ENCODE data around the gene TEX11. TPM values are rescaled to one million over a fixed set of nuclear protein-coding genes. Genes with fewer than 3 reads are reported as not detected.

The TEX11 gene
- total RNA-seq, 2 experiments from 2014 or later: not detected

- intact Hi-C loops (cut with micrococcal nuclease): loop anchor here (5.0 kb wide), 1 partner anchor 103 kb away; no protein-coding TSS in a partner anchor
- no peak for ATAC-seq
These were observed 353.6 kb downstream of the TEX11 start for GRCh38 chrX:70554948-70555347.

GRCh38 chrX:70554523-70554922, 354.0 kb downstream of the TEX11 start:
- ATAC-seq (no peak), DNase-seq (no peak)
- intact Hi-C loops (cut with micrococcal nuclease): no loop called here
- Mint-ChIP-seq H3K27me3 (peaks cover 5% of the 10 kb centered on the region), H3K4me1 (ENCODE audit: low read depth) (peaks cover 13% of the 10 kb centered on the region), H3K4me3 (no peak overlapping the region), H3K27ac (peak overlapping the region; percentile 38), H3K36me3 (ENCODE audit: low read depth) (no peaks in the 10 kb centered on the region), H3K9me3 (no peaks in the 10 kb centered on the region)
- POLR2A ChIA-PET: no interaction called here
- no peak for TF ChIP-seq CTCF (IDR thresholded peaks at IDR 0.05)
- CTCF ChIA-PET: interaction anchor here (0.9 to 1.2 kb wide), 3 partner anchors 9 to 110 kb away, joined by 3 to 4 read pairs (median 3); no protein-coding TSS in a partner anchor

More at GRCh38 chrX:70554948-70555347, 353.6 kb downstream of the TEX11 start:
- Mint-ChIP-seq H3K36me3 (ENCODE audit: low read depth) (no peaks in the 10 kb centered on the region), H3K27me3 (peaks cover 5% of the 10 kb centered on the region), H3K27ac (no peak overlapping the region), H3K9me3 (no peaks in the 10 kb centered on the region), H3K4me1 (ENCODE audit: low read depth) (peaks cover 13% of the 10 kb centered on the region), H3K4me3 (no peak overlapping the region)
- ChIA-PET CTCF (interaction anchor here (0.9 to 1.1 kb wide), 2 partner anchors 9 to 38 kb away, joined by 3 read pairs; no protein-coding TSS in a partner anchor), POLR2A (no interaction called here)
- no peak for DNase-seq
- TF ChIP-seq CTCF (IDR thresholded peaks at IDR 0.05): no peak

- no peak for DNase-seq
- Mint-ChIP-seq H3K36me3 (ENCODE audit: low read depth) (no peaks in the 10 kb centered on the region), H3K9me3 (no peaks in the 10 kb centered on the region), H3K4me1 (ENCODE audit: low read depth) (peaks cover 13% of the 10 kb centered on the region), H3K4me3 (no peak overlapping the region), H3K27me3 (peaks cover 5% of the 10 kb centered on the region), H3K27ac (peak overlapping the region; percentile 38)
- ChIA-PET POLR2A (no interaction called here), CTCF (interaction anchor here (0.6 to 1.4 kb wide), 5 partner anchors 38 to 121 kb away, joined by 3 to 4 read pairs (median 3); no protein-coding TSS in a partner anchor)
- no peak for ATAC-seq
- TF ChIP-seq CTCF (IDR thresholded peaks at IDR 0.05): peak; percentile 21
- intact Hi-C loops (cut with micrococcal nuclease): no loop called here
These were observed 354.4 kb downstream of the TEX11 start for GRCh38 chrX:70554081-70554480.

- peaks cover 5% of the 10 kb centered on the region for H3K27me3 Mint-ChIP-seq
- intact Hi-C loops (cut with micrococcal nuclease): no loop called here
- H3K27ac Mint-ChIP-seq: no peak overlapping the region
- DNase-seq (no peak), ATAC-seq (peak; percentile 69)
- CTCF ChIA-PET: interaction anchor here (0.6 to 1.4 kb wide), 4 partner anchors 89 to 120 kb away, joined by 3 to 4 read pairs (median 3); no protein-coding TSS in a partner anchor
- POLR2A ChIA-PET: no interaction called here
- TF ChIP-seq CTCF (IDR thresholded peaks at IDR 0.05): no peak
- no peaks in the 10 kb centered on the region for H3K36me3 Mint-ChIP-seq (ENCODE audit: low read depth)
- H3K4me3 Mint-ChIP-seq: no peak overlapping the region
- peaks cover 13% of the 10 kb centered on the region for H3K4me1 Mint-ChIP-seq (ENCODE audit: low read depth)
- H3K9me3 Mint-ChIP-seq: no peaks in the 10 kb centered on the region
These were observed 355.0 kb downstream of the TEX11 start for GRCh38 chrX:70553516-70553915.

- no peaks in the 10 kb centered on the region for H3K9me3 Mint-ChIP-seq
- ATAC-seq (no peak), DNase-seq (no peak)
- ChIA-PET POLR2A (no interaction called here), CTCF (no interaction called here)
- no peak overlapping the region for H3K27ac Mint-ChIP-seq
- TF ChIP-seq CTCF (IDR thresholded peaks at IDR 0.05): no peak
- intact Hi-C loops (cut with micrococcal nuclease): no loop called here
- no peak overlapping the region for H3K4me3 Mint-ChIP-seq
- H3K36me3 Mint-ChIP-seq (ENCODE audit: low read depth): no peaks in the 10 kb centered on the region
- H3K27me3 Mint-ChIP-seq: peaks cover 5% of the 10 kb centered on the region
- peaks cover 13% of the 10 kb centered on the region for H3K4me1 Mint-ChIP-seq (ENCODE audit: low read depth)
These were observed 356.3 kb downstream of the TEX11 start for GRCh38 chrX:70552130-70552704.

Data from activated CD8-positive, alpha-beta T cell treated with anti-CD3 and anti-CD28 coated beads for 36 hours (primary cell).